ENCODE data around the gene SORCS2. TPM values are rescaled to one million over a fixed set of nuclear protein-coding genes. Genes with fewer than 3 reads are reported as not detected.

Gene SORCS2
- total RNA-seq, 1 donor from 2014 or later = 7.2 TPM

- TF ChIP-seq, protein P1, sequence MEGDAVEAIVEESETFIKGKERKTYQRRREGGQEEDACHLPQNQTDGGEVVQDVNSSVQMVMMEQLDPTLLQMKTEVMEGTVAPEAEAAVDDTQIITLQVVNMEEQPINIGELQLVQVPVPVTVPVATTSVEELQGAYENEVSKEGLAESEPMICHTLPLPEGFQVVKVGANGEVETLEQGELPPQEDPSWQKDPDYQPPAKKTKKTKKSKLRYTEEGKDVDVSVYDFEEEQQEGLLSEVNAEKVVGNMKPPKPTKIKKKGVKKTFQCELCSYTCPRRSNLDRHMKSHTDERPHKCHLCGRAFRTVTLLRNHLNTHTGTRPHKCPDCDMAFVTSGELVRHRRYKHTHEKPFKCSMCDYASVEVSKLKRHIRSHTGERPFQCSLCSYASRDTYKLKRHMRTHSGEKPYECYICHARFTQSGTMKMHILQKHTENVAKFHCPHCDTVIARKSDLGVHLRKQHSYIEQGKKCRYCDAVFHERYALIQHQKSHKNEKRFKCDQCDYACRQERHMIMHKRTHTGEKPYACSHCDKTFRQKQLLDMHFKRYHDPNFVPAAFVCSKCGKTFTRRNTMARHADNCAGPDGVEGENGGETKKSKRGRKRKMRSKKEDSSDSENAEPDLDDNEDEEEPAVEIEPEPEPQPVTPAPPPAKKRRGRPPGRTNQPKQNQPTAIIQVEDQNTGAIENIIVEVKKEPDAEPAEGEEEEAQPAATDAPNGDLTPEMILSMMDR (IDR thresholded peaks at IDR 0.05) = no peak
- Histone ChIP-seq H3K9me3 (no peaks in the 10 kb centered on the region), H3K4me1 (peaks cover 3% of the 10 kb centered on the region), H3K4me3 (no peak overlapping the region), H3K27ac (no peak overlapping the region), H3K36me3 (no peaks in the 10 kb centered on the region), H3K27me3 (no peaks in the 10 kb centered on the region)
- intact Hi-C loops (cut with DNase I) = no loop called here
- peak; percentile 82 for ATAC-seq
- DNase-seq = peak; percentile 73
Measured at GRCh38 chr4:7359400-7360062, 167.2 kb downstream of the SORCS2 start.

DNA sequence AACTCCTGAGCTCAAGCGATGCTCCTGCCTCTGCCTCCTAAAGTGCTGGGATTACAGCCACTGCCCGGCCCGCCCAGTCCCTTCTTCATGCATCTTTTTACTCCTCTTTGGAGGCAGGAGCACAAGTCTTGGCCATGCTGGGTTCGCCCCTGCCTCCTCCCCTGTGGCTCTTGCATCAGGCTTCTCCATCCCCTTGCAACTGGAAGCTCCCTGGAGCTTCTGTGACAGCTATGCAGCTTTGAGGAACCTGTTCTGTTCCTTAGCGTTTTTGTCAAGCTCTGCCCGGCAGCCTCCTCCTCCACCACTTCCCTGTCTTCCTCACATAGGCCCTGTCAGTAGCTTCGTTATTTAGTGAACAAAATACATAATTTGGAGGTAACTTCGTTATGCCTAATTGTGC, 168.5 kb downstream of the SORCS2 start:
- no peak overlapping the region for H3K4me3 ChIP-seq
- H3K27ac ChIP-seq = no peak overlapping the region
- no peak for ATAC-seq
- DNase-seq = peak; percentile 56
- H3K27me3 ChIP-seq = no peaks in the 10 kb centered on the region
- no peaks in the 10 kb centered on the region for H3K9me3 ChIP-seq
- TF ChIP-seq, protein P1 (IDR thresholded peaks at IDR 0.05) = no peak
- intact Hi-C loops (cut with DNase I) = no loop called here
- peaks cover 11% of the 10 kb centered on the region for H3K4me1 ChIP-seq
- H3K36me3 ChIP-seq = no peaks in the 10 kb centered on the region

DNA sequence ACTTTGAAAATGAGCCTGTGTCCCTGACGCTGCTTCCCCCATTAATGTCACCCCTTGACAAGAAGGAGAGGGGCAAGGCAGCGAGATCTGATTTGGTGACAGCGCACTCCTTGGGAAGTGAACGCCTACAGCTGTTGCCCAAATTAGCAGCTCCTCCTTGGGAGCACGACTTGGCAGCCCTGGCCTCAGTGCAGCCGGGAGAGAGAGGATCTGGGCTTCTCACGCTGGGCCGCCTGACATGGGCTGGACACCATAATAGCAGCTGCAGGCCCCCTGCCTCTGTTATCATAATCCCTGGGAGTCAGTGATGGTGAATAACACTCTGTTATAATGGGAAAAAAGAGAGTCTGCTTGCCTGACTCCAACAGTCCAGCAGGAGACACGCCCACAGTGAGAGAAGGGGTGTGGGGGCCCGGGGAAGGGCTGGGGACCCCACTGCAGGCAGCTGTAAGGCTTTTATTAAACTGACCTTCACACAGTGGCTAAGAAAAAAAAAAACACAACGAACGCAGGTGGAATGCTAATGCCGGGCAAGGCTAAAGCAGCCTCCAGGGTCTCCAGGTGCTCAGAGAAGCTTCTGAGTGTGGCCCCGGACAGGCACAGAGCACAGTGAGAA, 169.1 kb downstream of the SORCS2 start:
- Histone ChIP-seq H3K36me3 (no peaks in the 10 kb centered on the region), H3K4me1 (peaks cover 17% of the 10 kb centered on the region), H3K27ac (no peak overlapping the region), H3K9me3 (no peaks in the 10 kb centered on the region), H3K4me3 (no peak overlapping the region), H3K27me3 (no peaks in the 10 kb centered on the region)
- TF ChIP-seq, protein P1 (IDR thresholded peaks at IDR 0.05) = no peak
- no peak for ATAC-seq
- intact Hi-C loops (cut with DNase I) = no loop called here
- DNase-seq = peak; percentile 54

GRCh38 chr4:7362341-7362740, 170.0 kb downstream of the SORCS2 start:
- H3K27me3 ChIP-seq = no peaks in the 10 kb centered on the region
- TF ChIP-seq, protein P1 (IDR thresholded peaks at IDR 0.05) = no peak
- DNase-seq = peak; percentile 29
- no peaks in the 10 kb centered on the region for H3K36me3 ChIP-seq
- intact Hi-C loops (cut with DNase I) = no loop called here
- no peak for ATAC-seq
- no peak overlapping the region for H3K4me3 ChIP-seq
- no peaks in the 10 kb centered on the region for H3K9me3 ChIP-seq
- no peak overlapping the region for H3K27ac ChIP-seq
- peaks cover 18% of the 10 kb centered on the region for H3K4me1 ChIP-seq

DNA sequence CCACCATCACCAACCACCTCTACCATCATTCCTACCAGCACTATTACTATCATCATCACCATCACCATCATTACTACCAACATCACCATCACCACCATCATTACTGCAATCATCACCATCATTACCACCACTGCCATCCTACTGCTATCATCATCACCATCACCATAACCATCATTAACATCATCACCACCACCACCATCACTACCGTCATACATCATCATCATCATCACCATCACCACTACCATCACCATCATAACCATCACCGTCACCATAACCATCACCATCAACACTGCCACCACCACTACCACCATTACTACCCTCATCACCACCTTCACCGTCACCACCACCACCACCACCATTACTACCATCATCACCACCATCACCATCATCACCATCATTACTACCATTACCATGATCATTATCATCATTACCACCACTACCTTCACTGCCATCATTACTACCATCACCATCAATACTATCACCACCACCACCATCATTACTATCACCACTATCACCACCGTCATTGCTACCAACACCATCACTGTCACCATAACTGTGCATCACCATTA, 170.6 kb downstream of the SORCS2 start:
- H3K27ac ChIP-seq = no peak overlapping the region
- TF ChIP-seq, protein P1 (IDR thresholded peaks at IDR 0.05) = no peak
- ATAC-seq (no peak), DNase-seq (no peak)
- peaks cover 22% of the 10 kb centered on the region for H3K4me1 ChIP-seq
- intact Hi-C loops (cut with DNase I) = no loop called here
- H3K36me3 ChIP-seq = no peaks in the 10 kb centered on the region
- H3K4me3 ChIP-seq = no peak overlapping the region
- H3K27me3 ChIP-seq = no peaks in the 10 kb centered on the region
- no peaks in the 10 kb centered on the region for H3K9me3 ChIP-seq
